HG02610 (cell line): ENCODE measurements around the gene PHC2.
"Not testable (repeated sequence)": the region's sequence is repeated elsewhere in the genome, so short reads cannot be mapped to it uniquely, and the experiment has no call there.

ENCODE experiments used
- ATAC-seq: cut with Tn5 transposase; IDR thresholded peaks from one replicate; pipeline ENCODE4 v1.9.1; 2021; ENCODE audit warnings: mild to moderate bottlenecking, moderate library complexity; ENCODE audit not compliant: unreplicated experiment

The PHC2 gene

GRCh38 chr1:33298623-33299277 lies 132.1 kb downstream of the PHC2 start:
- ATAC-seq: no peak

DNA sequence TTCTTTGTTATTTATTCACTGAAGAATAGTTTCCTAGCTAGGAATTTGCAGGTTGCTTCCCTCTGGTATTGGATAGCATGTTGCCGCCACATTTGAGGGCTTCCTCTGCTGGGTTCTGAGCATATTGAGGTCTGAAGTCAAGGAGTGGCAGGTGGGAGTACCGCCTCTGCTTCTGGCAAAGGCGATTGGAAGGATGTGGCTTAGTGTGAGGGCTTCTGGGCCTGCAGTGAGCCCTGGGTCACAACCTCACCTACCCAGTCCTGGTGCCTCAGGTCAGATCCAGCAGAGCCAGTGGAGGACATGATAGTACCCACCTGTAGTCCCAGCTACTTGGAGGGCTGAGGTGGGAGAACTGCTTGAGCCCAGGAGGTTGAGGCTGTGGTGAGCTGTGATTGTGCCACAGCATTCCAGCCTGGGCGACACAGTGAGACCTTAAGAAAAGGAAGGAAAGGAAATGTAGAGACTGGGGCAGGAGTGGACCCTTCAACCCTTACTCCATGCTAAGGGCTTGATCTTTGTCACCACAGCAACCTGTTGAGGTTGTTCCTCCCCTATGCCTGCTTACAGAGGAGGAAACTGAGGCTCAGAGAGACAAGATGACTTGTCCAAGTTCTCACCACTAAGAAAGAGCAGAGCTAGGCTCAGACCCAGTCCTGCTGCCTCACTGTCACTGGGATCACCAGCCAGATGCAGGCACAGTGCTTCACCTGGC lies 132.8 kb downstream of the PHC2 start:
- no peak for ATAC-seq

DNA sequence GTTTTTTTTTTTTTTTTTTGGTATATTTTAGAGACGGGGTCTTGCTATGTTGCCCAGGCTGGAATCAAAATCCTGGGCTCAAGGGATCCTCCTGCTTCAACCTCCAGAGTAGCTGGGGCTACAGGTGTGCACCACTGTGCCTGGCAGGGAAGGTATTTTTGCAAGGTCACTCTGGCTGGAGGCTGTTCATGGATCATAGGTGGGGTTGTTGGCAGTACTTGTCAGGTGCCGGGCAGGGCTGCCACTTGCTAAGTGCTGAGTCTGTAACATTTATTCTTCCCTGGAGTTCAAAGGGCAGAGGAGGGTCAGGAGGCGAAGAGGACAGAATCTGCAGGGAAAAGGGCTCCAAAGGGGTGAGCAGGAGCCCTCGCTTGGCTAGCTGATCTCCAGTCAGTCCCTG lies 134.1 kb downstream of the PHC2 start:
- ATAC-seq: no peak

- no peak for ATAC-seq
These were observed 134.8 kb downstream of the PHC2 start for GRCh38 chr1:33296082-33296458.

- no peak for ATAC-seq
These were observed 135.3 kb downstream of the PHC2 start for GRCh38 chr1:33295450-33296081.

- no peak for ATAC-seq
These were observed 135.9 kb downstream of the PHC2 start for GRCh38 chr1:33295023-33295422.

- ATAC-seq: no peak
These were observed 136.6 kb downstream of the PHC2 start for GRCh38 chr1:33294071-33295010.

GRCh38 chr1:33292726-33293340 lies 138.1 kb downstream of the PHC2 start:
- ATAC-seq: no peak

GRCh38 chr1:33290615-33291014 lies 140.3 kb downstream of the PHC2 start:
- not testable (repeated sequence) for ATAC-seq

GRCh38 chr1:33289858-33290154 lies 141.1 kb downstream of the PHC2 start:
- ATAC-seq: no peak

DNA sequence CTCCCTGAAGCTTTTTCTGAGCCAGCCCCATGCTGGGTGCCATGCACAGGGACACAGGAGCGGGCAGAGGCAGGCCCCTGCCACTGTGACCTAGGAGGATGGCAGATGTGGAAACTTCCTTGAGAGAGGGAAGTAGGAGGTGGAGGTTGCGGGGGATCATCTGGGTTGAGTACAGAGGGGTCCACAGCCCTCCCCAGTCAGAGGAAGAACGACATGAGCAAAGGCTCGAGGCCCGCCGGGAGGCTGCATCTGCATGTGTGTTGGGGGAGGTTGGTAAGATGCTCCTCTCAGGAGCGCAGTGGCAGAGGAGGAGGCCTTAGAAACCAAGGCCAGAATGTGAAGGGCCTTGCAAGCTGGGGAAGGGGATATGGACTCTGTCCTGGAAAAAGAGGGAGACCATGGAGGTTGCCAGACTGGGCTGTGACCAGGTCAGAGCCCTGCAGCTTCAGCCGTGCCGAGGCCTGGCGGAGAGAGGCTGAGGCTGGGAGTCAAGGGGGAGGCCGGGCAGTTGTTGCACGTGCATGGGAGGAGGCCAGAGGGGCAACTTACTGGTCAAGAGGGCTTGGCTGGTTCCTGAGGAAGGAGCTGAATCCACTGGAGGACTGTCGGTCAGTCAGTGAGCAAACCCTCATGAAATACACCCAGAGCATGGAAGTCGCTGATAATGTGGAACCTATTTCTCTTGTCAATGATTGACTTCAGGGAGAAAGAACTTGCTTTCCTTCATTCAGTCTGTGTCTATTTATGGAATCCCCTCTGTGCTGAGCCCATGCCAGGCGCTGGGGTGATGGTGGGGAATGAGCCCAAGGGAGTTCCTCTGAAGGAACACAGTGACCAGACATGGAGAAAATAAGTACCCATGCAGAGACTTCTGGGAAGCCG lies 141.7 kb downstream of the PHC2 start:
- no peak for ATAC-seq

- no peak for ATAC-seq
These were observed 143.6 kb downstream of the PHC2 start for GRCh38 chr1:33287317-33287716.

- no peak for ATAC-seq
These were observed 144.3 kb downstream of the PHC2 start for GRCh38 chr1:33286451-33287185.

GRCh38 chr1:33284049-33284448 lies 146.8 kb downstream of the PHC2 start:
- no peak for ATAC-seq

DNA sequence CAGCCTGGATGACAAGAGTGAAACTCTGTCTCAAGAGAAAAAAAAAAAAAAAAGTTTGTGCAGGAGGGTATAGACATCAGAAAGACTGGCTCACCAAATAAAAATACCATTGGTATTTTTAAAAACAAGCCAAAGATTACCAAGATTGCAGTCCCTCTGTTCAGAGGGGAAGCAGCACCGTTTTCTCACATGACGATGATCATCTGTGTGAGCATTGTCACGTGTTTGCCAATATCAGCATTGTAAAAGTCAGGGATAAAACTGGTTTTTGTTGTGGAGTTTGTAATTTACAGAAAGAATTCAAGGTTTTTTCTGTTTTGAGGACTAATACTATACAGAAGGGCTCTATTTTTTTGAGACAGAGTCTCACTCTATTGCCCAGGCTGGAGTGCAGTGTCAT lies 148.1 kb downstream of the PHC2 start:
- ATAC-seq: no peak

DNA sequence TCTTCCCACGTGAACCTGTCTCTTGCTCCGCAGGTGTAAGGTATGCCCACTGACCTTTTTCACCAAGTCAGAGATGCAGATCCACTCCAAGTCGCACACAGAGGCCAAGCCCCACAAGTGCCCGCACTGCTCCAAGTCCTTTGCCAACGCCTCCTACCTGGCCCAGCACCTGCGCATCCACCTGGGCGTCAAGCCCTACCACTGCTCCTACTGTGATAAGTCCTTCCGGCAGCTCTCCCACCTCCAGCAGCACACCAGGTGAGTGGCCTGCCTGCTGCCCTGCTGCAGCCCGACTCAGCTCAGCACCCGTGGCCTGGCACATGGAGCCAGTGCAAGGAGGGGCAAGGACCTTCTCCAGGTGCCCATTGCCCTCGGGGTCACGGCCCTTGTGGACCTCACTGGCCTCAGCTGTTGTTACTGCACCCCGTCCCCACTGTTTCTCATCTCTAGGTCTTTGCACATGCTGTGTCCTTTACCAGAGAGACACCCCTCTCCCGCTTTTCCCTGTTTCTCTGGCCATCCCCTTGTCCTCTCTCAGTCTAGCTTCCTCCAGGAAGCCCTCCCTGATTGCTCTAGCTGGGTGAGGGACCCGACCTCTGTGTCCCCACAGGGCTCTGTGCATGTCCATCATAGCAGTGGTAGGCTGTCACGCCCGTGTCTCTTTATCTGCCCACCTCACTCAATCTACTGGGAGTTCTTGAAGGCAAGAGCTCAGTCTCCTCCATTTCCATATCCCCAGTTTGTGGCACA lies 149.2 kb downstream of the PHC2 start:
- ATAC-seq: no peak

- ATAC-seq: no peak
These were observed 150.7 kb downstream of the PHC2 start for GRCh38 chr1:33280091-33280661.

GRCh38 chr1:33277488-33278084 lies 153.3 kb downstream of the PHC2 start:
- ATAC-seq: no peak
